ENCODE results near the gene TPT1.

TPT1 gene

GRCh38 chr13:45333251-45333976 is 7.6 kb downstream of the TPT1 start:
- no peak for DNase-seq

GRCh38 chr13:45332831-45333219 is 8.2 kb downstream of the TPT1 start:
- DNase-seq, result no peak

- peak; percentile 71 for DNase-seq
Observed at GRCh38 chr13:45332036-45332830, 8.8 kb downstream of the TPT1 start.

GRCh38 chr13:45331692-45332035 is 9.3 kb downstream of the TPT1 start:
- DNase-seq, result no peak

DNA sequence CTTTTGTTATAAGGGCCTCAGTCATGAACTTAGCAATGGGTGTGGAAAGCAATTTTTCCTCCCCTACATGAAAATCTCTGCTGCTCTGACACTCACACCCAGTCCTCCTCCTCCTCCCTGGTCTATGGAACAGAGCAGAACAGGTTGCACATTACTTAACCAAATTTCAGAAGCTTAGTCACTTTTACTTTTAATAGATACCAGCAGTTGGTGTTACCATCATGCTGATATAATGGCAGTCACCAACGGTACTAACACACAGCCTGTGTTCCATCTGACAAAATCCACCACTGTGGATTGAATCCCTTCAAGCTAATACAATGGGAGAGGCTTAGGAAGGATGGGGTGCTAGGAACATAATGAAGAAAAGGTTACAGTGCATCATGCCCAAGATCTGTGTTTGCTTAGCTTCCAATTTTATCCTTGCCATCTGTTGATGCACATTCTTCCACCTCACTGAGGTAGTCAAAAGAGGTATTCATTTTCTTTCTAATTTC is 9.8 kb downstream of the TPT1 start:
- peak; percentile 16 for DNase-seq

- no peak for DNase-seq
Observed at GRCh38 chr13:45328661-45329111, 12.3 kb downstream of the TPT1 start.

- DNase-seq, result peak; percentile 38
Observed at GRCh38 chr13:45327253-45327955, 13.6 kb downstream of the TPT1 start.

DNA sequence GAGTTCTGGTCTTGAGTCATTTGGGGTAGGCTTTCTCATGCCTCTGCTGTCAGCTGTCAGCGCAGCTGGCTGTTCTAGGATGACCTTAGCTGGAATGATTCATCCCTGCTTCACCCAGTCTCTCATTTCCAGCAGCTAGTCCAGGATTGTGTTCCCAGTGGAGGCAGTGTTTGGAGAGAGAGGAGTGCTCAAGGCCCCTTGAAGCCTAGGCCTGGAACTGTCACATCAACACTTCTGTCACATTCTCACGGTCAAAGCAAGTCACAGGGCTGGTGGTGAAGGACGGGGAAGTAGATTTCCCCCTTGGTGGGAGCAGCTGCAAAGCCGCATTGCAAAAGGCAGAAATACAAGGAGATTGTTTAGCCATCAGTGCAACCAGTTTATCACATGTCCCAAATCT is 15.2 kb downstream of the TPT1 start:
- peak; percentile 81 for DNase-seq

DNA sequence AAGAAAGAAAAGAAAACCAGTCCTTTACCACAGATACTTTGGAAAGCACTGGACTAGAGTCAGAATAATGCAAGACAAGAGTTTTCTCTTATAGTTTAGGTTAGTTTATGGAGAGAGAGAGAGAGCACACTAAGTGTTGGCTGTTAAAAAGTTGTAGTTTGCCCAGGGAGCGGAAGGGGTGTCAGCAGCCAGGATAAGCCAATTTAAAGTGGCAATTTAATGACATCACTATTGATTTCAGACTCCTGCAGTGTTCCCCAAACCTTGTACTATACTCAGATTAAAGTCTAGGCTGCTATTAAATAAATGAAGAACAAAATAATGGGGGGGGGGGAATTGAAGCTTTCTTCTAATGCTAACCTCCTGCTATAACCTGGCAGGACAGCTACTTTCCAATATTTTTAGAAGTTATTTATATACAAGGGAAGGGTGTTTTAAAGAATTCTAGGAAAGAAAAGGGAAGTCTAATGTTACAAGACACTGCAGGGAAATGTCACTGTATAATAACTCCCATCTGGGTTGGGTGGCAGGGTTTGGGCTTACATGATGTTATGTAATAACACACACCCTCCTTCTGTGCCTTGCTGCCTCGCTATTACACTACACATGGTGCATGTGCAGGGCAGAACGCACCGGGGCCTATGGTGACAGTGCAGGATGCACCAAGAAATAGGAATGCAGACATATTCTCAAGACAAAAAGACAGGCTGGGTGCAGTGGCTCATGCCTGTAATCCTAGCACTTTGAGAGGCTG is 19.9 kb downstream of the TPT1 start:
- DNase-seq, result peak; percentile 78

DNA sequence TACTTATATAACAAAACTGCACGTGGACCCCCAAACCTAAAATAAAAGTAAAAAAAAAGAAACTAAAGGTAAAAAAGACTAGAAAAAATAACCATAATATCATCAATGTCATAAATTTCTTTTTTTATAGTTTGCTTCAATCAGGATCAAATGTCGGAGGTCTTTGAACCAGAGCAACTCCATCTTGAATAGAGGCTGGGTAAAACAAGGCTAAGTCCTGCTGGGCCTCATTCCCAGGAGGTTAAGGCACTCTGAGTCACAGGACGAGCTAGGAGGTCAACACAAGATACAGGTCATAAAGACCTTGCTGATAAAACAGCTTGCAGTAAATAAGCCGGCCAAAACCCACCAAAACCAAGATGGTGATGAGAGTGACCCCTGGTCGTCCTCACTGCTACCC is 24.0 kb downstream of the TPT1 start:
- no peak for DNase-seq

DNA sequence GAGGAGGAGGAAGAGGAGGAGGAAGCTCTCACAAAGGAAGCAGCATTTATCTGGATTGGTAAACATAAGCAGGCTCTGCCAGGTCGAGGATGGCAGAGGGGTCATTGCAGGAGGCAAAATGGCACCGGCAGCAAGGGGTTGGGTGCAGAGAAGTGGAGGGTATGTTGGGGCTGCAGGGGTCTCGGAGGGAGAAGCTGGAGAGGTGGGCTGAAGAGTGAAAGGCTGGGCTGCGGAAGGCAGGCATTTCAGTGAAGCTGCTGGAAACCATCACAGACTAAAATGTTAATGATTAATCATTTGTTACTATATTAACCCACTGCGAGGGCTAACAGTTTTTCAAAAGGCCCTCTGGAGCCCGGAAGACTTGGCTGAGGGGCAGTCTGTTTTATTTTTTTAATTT is 24.6 kb downstream of the TPT1 start:
- no peak for DNase-seq

GRCh38 chr13:45315520-45316167 is 25.3 kb downstream of the TPT1 start:
- DNase-seq, result no peak

DNA sequence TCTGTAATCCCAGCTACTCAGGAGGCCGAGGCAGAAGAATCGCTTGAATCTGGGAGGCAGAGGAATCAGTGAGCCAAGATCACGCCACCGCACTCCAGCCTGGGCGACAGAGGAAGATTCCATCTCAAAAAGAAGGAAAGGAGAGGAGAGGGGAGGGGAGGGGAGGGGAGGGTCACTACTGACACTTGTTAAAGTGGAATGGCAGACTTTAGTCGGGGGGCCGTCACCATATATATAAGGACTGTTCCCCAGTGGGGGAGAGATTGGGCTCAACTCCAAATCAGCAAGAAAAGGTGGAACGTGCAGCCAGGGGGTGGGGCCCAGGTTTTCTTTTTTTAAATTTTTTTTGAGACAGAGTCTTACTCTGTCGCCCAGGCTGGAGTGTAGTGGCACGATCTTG is 26.2 kb downstream of the TPT1 start:
- DNase-seq, result no peak

DNA sequence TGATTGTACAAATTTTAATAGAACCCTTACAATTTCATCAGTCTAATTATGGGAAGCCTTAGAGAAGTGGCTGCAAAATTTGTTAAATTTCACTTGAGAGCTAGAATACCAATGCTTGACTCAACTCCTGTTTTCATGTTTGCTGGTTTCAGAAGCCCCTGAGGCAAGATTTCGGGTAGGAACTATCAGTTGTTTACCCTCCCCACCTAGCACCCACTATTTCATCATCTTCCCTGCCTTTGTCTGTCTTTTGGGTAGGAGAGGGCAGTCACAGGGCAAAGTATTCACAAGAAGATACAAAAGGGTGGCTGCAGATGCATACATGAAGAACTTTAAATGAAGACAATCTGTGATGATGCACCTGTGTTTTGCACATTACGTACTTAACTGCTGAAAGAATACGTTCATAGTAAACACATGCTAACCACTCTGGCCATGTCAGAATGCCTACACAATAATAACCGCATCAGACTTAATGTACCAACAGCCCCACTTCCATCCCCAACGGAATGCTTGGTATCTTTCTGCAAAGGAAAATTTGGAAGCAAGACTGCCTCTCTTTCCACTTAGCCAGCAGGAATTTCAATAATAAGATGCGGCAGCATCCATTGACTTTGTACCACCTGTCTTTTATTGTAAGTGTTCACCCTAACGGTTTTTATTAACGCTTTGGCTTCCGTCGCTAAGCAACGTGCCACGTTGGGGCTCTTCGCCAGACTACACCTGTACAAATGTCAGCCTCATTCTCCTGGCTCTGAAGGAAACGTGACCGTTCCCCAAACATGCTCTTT is 30.4 kb downstream of the TPT1 start:
- no peak for DNase-seq

DNA sequence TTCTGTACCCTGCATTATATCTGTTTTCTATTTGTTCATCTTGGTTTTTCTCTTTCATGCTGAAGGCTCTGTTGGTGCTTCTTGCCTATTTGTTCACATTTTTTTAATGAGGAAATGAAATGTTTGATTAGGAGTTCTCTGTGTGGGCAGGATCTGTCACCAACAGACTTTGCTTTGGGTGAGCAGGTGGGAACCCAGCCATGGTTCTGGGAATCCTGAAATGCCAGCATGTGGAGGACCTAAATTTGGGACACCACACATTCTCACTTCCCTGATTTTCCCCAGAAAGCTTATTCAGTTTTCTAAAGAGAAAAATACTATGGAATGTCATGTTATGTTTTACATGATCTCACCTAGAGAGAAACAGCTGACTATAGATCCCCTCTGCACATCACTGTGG is 34.0 kb downstream of the TPT1 start:
- DNase-seq, result no peak

- no peak for DNase-seq
Observed at GRCh38 chr13:45305079-45305478, 35.9 kb downstream of the TPT1 start.

GRCh38 chr13:45303866-45304265 is 37.1 kb downstream of the TPT1 start:
- DNase-seq, result no peak

GRCh38 chr13:45303026-45303425 is 38.0 kb downstream of the TPT1 start:
- DNase-seq, result no peak

DNA sequence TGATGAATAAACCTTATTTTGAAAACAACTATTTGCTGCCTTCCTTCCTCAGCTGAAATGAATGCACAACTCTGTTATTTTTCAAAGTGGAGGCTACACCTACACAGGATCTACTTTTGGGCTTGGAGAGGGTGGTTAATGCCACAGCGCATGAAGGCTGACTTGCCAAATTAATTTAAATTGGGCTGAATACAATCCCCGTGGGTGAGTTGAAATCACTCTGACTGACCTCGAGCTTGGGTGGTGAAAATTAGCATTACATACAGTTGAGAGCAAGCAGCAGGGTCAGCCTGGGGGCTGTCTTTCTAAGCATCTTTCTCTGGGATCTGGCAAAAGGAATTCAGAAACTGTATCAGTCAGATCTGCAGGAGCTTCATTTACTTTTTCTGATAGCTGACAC is 38.5 kb downstream of the TPT1 start:
- DNase-seq, result no peak

GRCh38 chr13:45301263-45301662 is 39.7 kb downstream of the TPT1 start:
- no peak for DNase-seq

DNA sequence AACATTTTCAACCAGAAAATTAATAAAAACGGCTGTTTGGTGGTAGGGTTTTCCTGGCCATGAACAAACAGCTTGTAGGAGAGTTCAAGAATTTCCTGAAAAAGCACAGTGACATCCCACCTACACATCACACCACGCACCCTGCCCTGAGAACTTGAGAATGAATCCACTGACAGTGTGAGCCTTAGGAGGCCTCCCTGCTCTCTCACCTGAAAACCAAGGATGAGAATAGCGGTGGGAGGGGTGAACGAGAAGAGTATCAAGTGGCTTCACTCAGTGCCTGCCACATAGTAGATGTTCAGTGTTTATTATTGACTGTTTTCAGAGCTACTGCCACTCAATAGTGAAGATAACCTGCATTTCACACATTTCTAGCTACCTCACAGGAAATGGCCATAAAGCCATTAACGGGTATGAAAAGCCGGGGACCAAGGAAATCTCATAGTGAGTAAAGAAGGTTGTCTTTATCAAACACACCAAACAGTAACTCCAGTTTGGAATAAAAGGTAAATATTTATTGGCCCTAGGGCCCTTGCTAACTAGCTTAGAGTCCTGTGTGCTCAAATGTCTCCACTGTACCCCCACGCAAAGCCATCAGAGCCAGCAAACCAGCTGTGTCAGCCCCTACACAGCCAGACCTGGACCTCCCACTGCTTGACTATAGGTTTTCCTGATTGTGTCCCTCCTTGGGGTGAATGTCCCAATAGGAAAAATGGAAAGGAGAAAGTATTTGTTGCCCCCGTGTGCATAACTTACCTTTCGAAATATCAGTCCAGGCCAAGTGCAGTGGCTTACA is 40.6 kb downstream of the TPT1 start:
- DNase-seq, result no peak
